Measurements from ENCODE around the gene UGT1A7. TPM values are rescaled to one million over a fixed set of nuclear protein-coding genes. Genes with fewer than 3 reads are reported as not detected.

UGT1A7 gene
- total RNA-seq, 1 donor from 2014 or later: not detected

DNA sequence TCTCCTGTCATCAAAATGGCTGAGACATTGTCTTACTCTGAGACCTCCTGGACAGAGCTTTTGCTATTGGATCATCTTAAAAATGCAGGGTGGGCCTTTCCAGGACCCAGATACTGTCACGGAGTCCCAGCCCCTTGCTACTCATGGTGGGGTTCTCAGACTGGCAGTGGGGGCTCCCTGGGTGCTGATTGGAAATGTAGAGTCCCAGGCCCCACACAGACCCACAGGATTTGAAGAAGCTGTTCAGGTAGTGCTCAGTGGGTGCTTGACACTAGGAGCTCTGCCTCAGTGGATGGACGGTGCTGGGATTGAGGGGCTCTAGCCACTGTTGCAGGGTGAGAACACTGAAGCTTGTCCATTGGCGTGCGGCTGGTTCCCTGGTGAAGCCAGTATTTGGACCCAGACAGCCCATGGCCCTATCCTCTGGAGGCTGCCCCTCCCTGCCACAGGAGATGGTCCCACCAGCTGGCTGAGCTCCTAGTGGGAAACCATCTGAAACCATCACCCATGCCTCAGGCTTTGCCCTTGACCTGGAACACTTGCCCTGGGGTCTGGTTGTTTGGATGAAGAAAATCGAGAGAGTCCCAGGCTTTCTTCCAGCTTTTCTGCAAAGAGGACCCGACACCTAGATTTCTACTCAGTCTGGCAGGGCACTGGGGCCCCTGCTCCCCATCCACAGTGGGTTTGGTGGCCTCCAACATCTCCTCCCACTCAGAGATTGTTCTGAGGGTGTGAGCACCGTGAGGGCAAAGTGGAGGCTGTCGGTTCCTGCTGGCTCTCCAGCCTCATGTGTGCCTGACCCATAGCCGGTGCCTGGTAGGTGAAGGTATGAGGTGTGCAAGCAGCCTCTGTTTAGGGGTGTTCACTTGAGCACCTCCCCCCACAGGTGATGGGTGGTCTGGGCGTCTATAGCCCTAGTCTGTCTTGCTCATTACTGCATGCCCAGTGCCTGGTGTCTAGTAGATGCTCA lies 126.5 kb downstream of the UGT1A7 start:
- ATAC-seq (ENCODE audit: poor library complexity): no peak
- intact Hi-C loops (cut with DNase I): no loop called here

DNA sequence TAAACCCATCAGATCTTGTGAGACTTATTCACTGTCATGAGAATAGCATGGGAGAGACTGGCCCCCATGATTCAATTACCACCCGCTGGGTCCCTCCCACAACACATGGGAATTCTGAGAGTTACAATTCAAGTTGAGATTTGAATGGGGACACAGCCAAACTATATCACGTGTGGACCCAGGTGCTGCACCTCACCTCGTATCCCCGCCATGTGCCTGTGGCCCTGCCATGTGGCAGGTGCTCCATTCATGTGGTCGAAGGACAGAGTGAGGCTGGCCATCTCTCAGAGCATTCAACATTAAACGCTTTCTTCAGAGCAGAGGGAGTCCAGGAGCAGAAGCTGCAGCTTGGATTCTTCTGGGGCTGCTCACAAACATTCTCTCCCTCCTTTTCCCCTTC lies 128.7 kb downstream of the UGT1A7 start:
- DNase-seq (no peak), ATAC-seq (ENCODE audit: poor library complexity) (no peak)

More for the DNA sequence above, 126.5 kb downstream of the UGT1A7 start:
- no peak for DNase-seq

DNA sequence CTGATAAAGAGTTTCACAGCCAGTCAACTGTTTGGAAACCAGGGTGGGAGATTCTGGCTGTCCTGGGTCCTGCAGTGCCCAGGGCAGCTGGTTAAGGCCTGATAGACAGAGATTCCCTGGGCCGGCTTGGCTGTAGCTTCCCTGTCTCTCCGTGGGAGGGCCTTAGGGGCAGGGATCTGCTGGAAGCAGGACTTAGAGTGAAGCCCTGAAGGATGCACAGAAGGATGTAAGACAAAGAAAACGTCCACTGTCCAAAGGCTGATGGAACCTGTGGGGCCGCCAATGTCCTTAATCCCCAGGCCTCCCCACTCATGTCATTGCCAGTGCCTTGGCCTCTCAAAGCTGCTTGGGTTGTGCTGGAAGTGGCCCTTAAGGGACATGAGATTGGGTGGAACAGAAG lies 129.4 kb downstream of the UGT1A7 start:
- no peak for DNase-seq
- intact Hi-C loops (cut with DNase I): no loop called here
- no peak for ATAC-seq (ENCODE audit: poor library complexity)

More for the DNA sequence above, 128.7 kb downstream of the UGT1A7 start:
- intact Hi-C loops (cut with DNase I): no loop called here

DNA sequence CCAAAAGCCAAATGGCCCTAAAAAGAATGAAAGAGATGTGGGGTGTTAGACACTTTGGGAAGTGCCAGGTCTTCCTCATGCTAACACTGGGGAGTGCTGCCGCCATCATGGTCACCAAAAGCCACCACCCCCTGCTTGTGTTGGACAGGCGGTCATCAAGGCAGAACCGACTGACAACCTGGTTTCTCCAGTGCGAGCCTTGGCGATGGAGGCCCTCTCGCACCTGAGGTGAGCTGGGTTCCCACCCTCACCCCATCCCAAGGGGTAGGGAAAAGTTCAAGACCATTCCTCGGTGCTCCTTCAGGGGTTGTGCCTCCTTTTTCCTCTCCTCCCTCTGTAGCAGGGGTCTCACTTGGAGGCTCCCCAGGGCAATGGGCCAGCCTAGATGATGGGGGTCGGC lies 130.0 kb downstream of the UGT1A7 start:
- ATAC-seq (ENCODE audit: poor library complexity): no peak
- intact Hi-C loops (cut with DNase I): no loop called here
- no peak for DNase-seq

DNA sequence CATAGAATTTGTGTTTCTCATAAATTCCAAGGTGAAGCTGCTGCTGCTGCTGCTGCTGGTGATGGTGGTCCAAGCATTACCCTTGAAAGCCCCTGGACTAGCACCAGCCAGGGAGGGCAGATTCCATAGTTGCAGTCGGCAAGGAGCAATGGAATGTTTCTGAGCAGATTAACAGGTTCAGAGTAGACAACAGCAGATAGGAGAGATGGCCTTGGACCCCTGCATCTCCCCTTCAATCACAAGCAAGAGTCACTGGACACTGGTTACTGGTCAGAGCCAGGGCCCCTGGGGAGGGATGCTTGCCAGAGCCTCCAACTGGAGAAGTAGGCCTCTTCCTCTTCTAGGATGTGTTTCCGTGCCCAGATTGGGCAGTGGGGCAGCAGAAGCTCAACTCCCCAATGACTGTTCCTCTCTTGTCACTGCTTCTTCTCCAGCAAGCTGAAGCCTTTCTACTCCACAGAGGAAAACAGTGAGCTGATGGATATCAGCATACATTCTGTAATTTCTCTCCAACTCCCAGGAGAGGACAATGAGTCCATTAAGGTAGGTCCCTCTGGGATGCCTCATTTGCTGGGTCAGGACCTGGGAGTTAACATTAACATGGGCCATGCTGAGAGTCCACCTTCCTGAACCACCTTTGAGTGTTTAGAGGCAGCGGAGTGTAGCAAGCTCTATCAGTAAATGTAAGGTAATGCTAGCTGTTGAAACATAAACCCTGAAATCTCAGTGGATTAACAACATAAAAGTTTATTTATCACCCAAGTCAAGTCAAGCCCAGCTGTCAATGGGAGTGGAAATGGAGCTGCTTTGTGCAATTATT lies 131.7 kb downstream of the UGT1A7 start:
- ATAC-seq (ENCODE audit: poor library complexity): no peak
- intact Hi-C loops (cut with DNase I): no loop called here
- DNase-seq: no peak

DNA sequence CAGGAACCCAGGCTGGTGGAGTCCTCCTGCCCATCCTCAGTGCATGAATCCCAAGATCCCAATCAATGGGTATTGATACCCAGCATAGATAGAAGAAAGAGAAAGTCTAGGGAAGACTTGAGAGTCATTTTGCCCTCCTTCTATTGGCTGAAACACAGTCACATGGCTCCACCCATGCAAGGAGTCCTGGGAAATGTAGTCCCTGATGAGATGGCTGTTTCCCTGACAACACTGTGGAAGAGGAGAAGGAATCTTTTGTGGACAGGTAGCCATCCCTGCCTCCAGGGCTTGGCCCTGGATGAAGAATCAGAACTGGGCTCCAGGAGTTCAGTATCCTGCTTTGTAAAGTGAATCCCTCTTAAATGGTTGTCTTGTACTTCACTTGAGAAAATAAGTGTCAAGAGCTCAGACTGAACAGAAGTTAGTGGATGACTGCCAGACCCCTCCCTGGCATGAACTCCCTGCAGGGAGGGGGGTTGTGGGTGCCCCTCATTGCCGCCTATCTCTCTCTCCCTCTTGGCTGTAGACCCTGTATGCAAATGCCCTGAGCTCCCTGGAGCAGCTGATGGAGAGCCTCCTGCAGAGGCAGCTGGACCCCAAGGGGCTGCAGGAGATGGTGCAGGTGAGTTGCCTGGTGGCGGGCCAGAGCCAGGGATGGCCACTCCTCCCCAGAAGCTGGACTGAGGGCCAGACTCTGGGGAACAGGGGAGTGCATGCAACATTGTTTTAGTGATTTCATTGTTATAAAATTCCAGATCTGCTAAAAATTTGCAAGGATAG lies 132.5 kb downstream of the UGT1A7 start:
- ATAC-seq (ENCODE audit: poor library complexity) (no peak), DNase-seq (no peak)
- intact Hi-C loops (cut with DNase I): no loop called here

DNA sequence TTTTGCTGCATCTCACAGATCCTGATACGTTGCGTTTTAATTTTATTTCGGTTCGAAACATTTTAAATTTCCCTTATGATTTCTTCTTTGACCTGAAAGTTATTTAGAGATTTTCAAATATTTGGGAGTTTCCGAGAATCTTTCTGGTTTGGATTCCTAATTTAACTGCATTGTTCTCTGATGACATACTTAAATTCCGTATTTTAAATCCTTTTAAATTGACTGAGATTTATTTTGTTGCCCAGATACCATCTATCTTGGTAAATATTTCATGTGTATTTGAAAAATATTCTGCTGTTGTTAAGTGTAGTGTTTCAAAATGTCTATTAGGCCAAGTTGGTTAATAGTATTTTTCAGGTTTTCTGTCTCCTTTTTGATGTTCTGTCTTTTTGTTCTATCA lies 134.2 kb downstream of the UGT1A7 start:
- intact Hi-C loops (cut with DNase I): no loop called here
- DNase-seq (no peak), ATAC-seq (ENCODE audit: poor library complexity) (no peak)

DNA sequence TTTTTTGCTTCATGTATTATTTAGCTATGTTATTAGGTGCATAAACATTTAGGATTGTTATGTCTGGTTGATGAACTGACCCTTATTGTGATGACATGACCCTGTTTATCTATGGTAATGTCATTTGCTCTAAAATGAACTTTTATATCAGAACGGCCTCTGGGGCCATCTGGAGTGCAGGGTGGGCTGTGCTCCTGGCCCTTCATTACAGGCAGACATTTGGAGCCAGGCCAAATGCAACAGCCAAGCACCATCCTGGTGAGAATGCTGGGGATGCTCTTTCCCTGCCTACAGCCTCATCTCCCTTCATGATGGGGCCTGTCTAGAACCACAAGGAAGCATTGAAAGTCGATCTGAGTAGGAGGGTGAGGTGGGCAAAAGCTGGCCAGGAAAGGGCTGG lies 134.6 kb downstream of the UGT1A7 start:
- intact Hi-C loops (cut with DNase I): no loop called here
- ATAC-seq (ENCODE audit: poor library complexity) (no peak), DNase-seq (no peak)

DNA sequence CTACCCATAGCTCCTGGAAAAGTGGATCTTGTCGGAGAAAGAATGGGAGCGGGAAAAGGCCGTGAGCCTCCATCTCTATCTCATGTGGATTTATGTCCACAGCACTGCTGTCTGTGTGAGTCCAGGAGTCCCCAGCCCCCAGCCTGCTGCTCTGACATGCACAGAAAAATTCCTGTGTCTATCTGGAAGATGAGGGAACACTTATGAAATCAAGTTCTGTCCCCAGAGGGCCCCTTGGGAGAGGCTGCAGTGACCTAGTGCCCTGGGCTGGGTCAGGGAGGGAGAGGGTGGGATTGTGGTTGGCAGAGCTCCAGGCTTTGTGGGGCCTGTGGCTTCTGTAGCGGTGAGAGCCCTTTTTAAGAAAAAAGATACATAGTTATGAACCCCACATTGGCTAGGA lies 135.1 kb downstream of the UGT1A7 start:
- no peak for DNase-seq
- intact Hi-C loops (cut with DNase I): no loop called here
- ATAC-seq (ENCODE audit: poor library complexity): no peak

DNA sequence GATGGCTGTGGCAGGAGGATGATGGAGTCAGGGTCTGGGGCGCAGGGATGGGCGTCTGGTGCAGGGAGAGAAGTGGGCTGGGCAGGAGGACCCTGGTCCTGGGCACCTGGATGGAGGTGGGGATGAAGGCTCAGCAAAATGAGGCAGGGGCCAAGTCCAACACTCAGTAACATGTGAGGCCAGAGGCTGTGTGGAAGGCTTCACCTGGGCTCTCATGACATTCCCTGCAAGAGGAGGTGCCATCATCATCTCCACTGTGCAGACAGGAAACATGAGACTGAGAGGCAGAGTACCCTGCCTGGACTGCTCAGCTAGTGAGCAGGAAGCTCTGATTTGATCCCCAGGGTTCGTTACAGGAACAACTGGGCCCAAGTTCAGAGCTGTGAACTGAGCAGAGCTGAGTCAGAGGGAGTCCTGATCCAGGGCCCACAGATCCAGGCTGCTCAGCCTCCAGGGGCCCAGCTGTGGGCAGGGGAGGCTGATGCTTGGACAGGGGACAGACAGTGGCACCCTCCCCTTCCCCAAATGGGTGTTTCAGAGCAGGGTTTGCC lies 135.7 kb downstream of the UGT1A7 start:
- intact Hi-C loops (cut with DNase I): no loop called here
- ATAC-seq (ENCODE audit: poor library complexity) (peak; percentile 22), DNase-seq (no peak)

DNA sequence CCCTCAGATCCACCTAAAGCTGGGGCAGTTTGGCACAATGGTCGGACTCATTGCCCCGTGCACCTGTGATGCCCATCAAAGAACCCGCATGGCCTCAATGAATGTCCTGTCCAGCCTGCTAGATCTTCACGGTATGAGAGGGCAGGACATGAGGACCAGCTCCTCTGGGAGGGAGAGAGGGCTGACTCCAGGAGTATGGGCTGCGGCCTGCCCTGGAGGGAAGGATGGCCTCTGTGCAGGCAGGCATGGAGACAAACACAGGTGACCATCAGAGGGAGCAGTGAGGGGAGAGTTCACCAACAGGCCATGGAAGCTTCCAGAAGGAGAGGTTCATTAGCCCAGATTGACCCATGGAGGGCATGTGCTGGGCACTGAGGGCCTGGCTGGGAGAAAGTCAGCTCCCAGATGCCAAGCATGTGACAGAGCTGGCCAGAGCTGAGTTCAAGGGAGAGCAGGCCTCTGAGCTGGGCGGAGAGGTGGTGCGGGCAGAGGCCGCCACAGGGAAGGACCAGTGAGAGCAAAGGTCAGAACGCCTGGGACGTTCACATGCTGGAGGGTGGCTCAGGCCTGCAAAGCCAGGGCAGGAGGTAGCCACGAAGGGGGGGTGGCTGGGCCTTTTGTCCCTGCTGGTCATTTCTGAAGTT lies 136.4 kb downstream of the UGT1A7 start:
- no peak for DNase-seq

DNA sequence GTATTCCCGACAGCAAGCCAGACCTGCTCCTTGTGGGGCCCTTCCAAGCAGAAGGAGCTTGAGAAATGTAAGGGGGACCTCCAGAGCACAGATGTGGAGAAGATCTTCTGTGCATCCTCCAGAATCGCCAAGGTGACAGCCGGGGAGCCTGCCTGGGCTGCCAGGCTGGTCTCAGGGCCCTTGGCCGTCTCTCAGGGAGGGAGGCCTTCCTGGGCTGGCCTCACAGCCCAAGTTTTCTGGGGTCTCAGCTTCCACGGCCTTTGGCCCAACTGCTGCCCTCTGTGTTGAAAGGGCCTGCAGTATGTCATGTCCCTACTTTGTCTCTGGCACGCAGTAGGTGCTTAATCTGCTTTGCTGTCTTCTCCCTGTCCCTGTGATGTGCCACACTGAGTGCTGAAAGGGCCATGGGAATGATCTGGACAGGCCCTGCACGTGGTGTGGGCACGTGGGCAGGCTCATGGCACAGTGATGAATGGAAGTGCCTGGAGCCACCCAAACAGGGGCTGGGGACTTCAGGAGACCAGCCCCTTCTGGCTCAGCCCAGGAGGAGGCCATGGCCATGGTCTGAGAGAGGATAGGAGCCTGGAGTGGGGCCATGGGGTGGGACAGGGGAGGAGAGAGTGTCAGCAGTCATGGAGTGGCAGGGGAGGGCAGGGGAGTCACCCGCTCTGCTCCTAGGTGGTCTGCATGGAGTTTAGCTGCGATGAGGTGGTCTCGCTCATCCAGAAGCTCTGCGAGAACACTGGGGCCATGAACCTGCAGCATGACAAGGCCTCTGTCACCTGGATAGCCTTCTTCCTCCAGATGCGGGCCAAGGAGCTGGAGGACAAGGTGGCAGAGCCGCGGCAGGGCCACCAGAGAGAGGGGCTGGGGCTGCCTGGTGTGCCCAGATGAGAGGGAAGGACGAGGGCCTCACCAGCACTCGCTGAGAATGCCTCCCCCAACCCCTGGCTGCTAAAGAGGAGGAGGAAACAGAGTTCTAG lies 137.2 kb downstream of the UGT1A7 start:
- DNase-seq (no peak), ATAC-seq (ENCODE audit: poor library complexity) (no peak)
- intact Hi-C loops (cut with DNase I): no loop called here

More for the DNA sequence above, 136.4 kb downstream of the UGT1A7 start:
- no peak for ATAC-seq (ENCODE audit: poor library complexity)
- intact Hi-C loops (cut with DNase I): no loop called here

DNA sequence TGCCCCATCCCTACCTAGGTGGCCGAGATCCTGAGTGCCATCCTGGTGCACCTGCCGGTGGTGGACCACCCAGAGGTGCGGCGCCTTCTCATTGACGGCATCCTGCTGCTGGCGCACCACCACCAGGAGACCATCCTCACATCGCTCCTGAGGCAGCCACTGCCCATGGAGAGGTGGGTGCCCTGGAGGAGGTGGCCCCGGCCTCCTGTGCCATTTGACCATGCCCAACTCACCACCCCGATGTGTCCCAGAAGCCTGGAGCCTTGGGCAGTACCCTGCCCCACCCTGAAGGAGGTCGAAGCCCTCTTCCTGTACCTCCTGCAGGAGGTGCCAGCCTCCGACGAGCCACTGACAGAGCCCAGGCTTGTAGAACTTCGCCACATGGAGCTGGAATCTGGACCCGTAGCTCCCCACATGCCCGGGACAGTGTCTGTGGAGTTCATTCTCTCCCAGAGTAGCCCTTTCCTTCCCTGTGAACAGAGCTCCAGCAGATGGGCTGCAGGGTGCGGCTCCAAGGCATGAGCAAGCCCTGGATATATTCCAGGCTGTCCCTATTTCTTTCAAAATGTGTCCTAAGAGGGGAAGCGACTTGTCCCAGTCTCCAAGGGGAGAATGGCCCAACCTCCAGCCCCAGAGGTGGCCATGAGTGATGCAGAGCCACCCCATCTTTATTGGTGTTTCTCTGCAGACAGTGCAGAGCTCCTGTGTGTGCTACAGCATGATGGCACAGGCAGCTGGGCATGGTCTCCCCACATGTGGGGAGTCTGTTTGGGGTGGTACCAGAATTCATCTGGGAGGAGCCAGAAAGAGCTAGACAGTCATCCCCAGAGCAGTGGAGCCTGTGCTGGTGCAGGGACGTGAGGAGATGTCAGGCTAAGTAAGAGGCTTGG lies 138.4 kb downstream of the UGT1A7 start:
- ATAC-seq (ENCODE audit: poor library complexity) (no peak), DNase-seq (no peak)
- intact Hi-C loops (cut with DNase I): no loop called here

DNA sequence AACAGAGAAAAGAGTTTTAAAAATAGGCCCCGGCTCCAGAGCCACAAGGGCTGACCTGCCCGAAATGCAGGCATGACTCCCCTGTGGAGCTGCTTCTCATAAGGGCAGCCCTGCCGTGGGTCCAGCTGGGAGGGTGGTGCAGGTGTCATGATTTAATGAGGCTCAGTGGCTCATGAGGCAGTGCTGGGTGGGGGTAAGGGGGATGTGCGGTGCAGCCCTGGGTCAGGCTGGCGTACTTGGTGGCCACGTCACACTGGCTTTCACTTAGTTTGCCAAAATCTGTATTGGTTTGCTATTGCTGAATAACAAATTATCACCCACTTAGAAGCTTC lies 139.0 kb downstream of the UGT1A7 start:
- intact Hi-C loops (cut with DNase I): no loop called here
- ATAC-seq (ENCODE audit: poor library complexity) (no peak), DNase-seq (no peak)

DNA sequence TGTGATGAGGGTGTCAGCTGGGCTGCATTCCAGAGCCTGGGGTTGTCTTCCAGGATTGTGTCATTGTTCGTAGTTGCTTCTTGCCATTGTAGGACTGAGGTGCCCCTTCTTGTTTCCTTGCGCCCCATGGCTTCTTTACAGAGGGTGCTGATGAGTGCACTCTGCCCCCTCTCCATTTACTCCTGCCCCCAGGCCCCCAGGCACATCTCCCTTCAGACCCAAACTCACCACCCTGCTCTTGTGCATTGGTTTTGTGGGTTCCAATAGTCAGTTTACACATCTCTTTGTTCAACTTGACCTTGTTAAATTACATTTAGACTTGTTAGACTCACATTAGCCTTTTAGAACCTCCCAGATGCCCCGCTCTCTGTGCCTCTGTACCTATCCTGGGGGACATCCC lies 139.5 kb downstream of the UGT1A7 start:
- DNase-seq (no peak), ATAC-seq (ENCODE audit: poor library complexity) (no peak)
- intact Hi-C loops (cut with DNase I): no loop called here

DNA sequence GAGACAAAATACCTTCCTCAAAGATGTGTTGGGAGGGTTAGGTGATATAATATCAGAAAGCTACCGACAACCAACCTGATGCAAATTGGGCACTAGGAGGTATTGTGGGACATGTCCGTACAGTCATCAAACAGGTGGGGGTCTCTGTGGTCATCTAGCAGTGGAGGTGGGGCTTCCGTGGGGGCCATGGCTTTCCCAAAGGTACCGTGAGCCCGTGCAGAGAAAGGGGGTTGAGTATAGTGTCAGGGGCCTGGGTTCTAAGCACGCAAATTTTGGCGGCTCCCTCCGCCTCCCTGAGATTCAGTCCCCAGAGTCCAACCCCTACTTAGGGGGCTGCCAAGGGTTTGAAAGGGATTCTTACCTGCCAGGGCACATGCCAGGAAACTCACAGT lies 140.0 kb downstream of the UGT1A7 start:
- ATAC-seq (ENCODE audit: poor library complexity): no peak
- no peak for DNase-seq
- intact Hi-C loops (cut with DNase I): no loop called here

Measured in Right ventricle myocardium superior (tissue), 1 donor.